ENCODE data around the gene TIAM1. TPM values are rescaled to one million over a fixed set of nuclear protein-coding genes. Genes with fewer than 3 reads are reported as not detected.

The TIAM1 gene
- total and polyA plus RNA-seq, 4 donors = 3.5 to 58.0 (median 11.8) TPM

DNA sequence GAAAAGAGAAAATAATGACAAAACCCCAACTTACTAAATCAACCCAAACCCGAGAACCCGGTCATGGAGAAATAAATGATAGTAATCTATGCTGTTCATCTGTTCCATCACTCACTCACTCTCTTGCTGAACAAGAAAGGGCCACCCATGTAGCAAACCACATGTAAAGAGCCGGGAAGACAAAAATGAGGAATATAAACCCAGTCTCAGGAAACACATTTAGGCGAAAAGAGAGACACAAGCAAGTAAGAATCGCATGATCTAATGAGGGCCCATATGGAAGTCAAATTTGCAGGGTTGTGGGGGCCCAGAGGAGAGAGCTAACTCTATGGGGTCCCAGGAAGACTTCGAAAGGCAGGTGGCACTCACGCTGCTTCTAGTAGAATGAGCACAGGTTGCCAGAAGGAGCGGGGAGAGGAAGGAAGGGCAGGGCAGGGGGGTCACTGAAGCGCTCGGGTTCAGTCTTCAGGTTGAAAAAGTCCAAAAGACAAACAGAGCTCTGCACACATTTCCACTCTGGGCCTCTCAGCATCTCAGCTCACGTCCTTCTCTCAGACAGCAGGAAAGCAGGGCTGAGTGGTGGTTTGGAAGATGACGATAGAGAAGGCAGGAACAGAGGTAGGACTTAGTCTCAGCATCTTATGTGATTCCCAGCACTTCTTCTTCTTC is 162.8 kb downstream of the TIAM1 start:
- DNase-seq = no peak
- no peak for ATAC-seq (ENCODE audit: insufficient read depth, low FRiP score)
- TF ChIP-seq CTCF (IDR thresholded peaks at IDR 0.05; ENCODE audit: control extremely low read depth, extremely low read depth) = no peak
- Histone ChIP-seq H3K27ac (ENCODE audit: low read depth in 1 of 2, low read length in 1 of 2) (no peak overlapping the region), H3K4me1 (ENCODE audit: control insufficient read depth in 5 of 5, insufficient read depth in 5 of 5, low read length in 5 of 5) (peaks cover 0 to 2% (median 0%) of the 10 kb centered on the region in 5 donors), H3K4me3 (no peak overlapping the region), H3K36me3 (ENCODE audit: control insufficient read depth in 4 of 4, insufficient read depth in 4 of 4, low read length in 4 of 4) (peaks cover 0 to 12% (median 3%) of the 10 kb centered on the region in 4 donors), H3K9ac (ENCODE audit: insufficient read depth in 1 of 2, low read length in 2 of 2) (no peak overlapping the region), H3K9me3 (ENCODE audit: control insufficient read depth in 4 of 4, insufficient read depth in 3 of 4, low read length in 3 of 4) (no peaks in the 10 kb centered on the region), H3K27me3 (ENCODE audit: control insufficient read depth in 3 of 3, insufficient read depth in 3 of 3, low read length in 2 of 3) (no peaks in the 10 kb centered on the region)
- 56 to 73% methylated on average over 12 of the region's 12 CpGs for WGBS, 2 donors

DNA sequence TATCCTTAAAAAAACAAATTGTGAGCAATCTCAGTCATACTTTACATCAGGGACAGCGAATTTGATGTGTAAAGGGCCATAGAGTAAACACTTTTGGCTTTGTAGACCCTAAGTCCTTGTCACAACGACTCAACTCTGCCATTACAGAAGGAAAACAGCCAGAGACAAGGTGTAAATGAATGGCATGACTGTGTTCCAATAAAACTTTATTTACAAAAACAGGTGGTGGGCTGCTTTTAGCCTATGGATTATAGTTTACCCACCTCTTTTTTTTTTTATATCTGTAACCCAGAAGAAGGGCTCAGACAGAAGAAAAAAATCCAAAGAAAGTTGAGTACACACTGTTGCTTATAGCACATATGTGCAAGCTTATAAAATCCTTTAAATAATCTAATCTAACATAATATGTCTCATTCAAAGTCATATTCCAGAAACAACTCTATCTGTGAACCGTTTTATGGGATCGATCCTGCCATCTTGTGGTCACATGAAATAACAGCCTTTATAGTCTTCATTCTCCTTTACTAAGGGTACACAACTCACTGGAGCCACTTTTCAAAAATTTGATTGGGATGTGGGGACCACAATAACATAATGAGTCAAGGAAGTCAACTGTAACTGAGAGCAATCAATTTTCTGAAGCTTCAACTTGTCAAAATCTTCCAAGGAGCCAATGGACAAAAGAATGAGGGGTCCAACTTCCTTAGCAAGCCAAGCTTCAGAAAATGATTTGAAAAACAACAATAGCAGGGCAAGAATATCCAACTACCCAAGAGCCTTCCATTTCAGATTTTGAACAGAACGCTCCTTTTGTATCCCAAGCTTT is 163.6 kb downstream of the TIAM1 start:
- DNase-seq (peak in 2 of 3 donors; percentile 74 to 79), ATAC-seq (ENCODE audit: insufficient read depth, low FRiP score) (no peak)
- TF ChIP-seq CTCF (IDR thresholded peaks at IDR 0.05; ENCODE audit: control extremely low read depth, extremely low read depth) = peak; percentile 30
- Histone ChIP-seq H3K27me3 (ENCODE audit: control insufficient read depth in 3 of 3, insufficient read depth in 3 of 3, low read length in 2 of 3) (no peaks in the 10 kb centered on the region), H3K4me1 (ENCODE audit: control insufficient read depth in 5 of 5, insufficient read depth in 5 of 5, low read length in 5 of 5) (peaks cover 0 to 2% (median 0%) of the 10 kb centered on the region in 5 donors), H3K9ac (ENCODE audit: insufficient read depth in 1 of 2, low read length in 2 of 2) (no peak overlapping the region), H3K36me3 (ENCODE audit: control insufficient read depth in 4 of 4, insufficient read depth in 4 of 4, low read length in 4 of 4) (peaks cover 0 to 8% (median 3%) of the 10 kb centered on the region in 4 donors), H3K27ac (ENCODE audit: low read depth in 1 of 2, low read length in 1 of 2) (no peak overlapping the region), H3K9me3 (ENCODE audit: control insufficient read depth in 4 of 4, insufficient read depth in 3 of 4, low read length in 3 of 4) (no peaks in the 10 kb centered on the region), H3K4me3 (no peak overlapping the region)
- WGBS, 2 donors = 44 to 46% methylated on average over 5 of the region's 5 CpGs

- Histone ChIP-seq H3K27me3 (ENCODE audit: control insufficient read depth in 3 of 3, insufficient read depth in 3 of 3, low read length in 2 of 3) (no peaks in the 10 kb centered on the region), H3K9me3 (ENCODE audit: control insufficient read depth in 4 of 4, insufficient read depth in 3 of 4, low read length in 3 of 4) (no peaks in the 10 kb centered on the region), H3K4me3 (no peak overlapping the region), H3K4me1 (ENCODE audit: control insufficient read depth in 5 of 5, insufficient read depth in 5 of 5, low read length in 5 of 5) (peaks cover 0 to 13% (median 5%) of the 10 kb centered on the region in 5 donors), H3K9ac (ENCODE audit: insufficient read depth in 1 of 2, low read length in 2 of 2) (no peak overlapping the region), H3K27ac (ENCODE audit: low read depth in 1 of 2, low read length in 1 of 2) (no peak overlapping the region), H3K36me3 (ENCODE audit: control insufficient read depth in 4 of 4, insufficient read depth in 4 of 4, low read length in 4 of 4) (peaks cover 0 to 7% (median 0%) of the 10 kb centered on the region in 4 donors)
- no peak for ATAC-seq (ENCODE audit: insufficient read depth, low FRiP score)
- DNase-seq = no peak
- 78 to 82% methylated on average over 4 of the region's 4 CpGs for WGBS, 2 donors
- no peak for TF ChIP-seq CTCF (IDR thresholded peaks at IDR 0.05; ENCODE audit: control extremely low read depth, extremely low read depth)
These were observed 167.3 kb downstream of the TIAM1 start for GRCh38 chr21:31176725-31177124.

Data from lung (tissue), 12 donors.